GM12891 (cell line): Measurements from ENCODE around the gene MGLL.

Experiments
- DNase-seq: peaks from one replicate; pipeline ENCODE4 v3.0.0; 2011; ENCODE audit warnings: low spot score; ENCODE audit not compliant: insufficient read length
- FAIRE-seq: peaks from 2 replicates; lab custom pipeline; 2011; peaks lifted over from hg19 to GRCh38; lab: Jason Lieb, UNC
- PAX5 ChIP-seq: IDR thresholded peaks from 2 replicates; pipeline ENCODE4 v1.6.1; 2011; ENCODE audit warnings: low read length, moderate library complexity, mild to moderate bottlenecking; ENCODE audit not compliant: insufficient read depth, severe bottlenecking
- POLR2A ChIP-seq: IDR thresholded peaks from 2 replicates; pipeline ENCODE4 v1.6.1; 2011; ENCODE audit warnings: low read depth, low read length, control low read depth
- POLR2AphosphoS5 ChIP-seq: IDR thresholded peaks from 2 replicates; pipeline ENCODE4 v1.6.1; 2011; ENCODE audit warnings: low read depth, low read length, control low read depth
- POU2F2 ChIP-seq: IDR thresholded peaks from 2 replicates; pipeline ENCODE4 v1.6.1; 2011; ENCODE audit warnings: low read depth, mild to moderate bottlenecking, control low read depth, low read length, moderate library complexity
- SPI1 ChIP-seq: IDR thresholded peaks from 2 replicates; pipeline ENCODE4 v1.6.1; 2011; ENCODE audit warnings: low read depth, low read length, control low read depth
- TAF1 ChIP-seq: IDR thresholded peaks from 2 replicates; pipeline ENCODE4 v1.6.1; 2011; ENCODE audit warnings: low read depth, low read length, control low read depth

The MGLL gene

DNA sequence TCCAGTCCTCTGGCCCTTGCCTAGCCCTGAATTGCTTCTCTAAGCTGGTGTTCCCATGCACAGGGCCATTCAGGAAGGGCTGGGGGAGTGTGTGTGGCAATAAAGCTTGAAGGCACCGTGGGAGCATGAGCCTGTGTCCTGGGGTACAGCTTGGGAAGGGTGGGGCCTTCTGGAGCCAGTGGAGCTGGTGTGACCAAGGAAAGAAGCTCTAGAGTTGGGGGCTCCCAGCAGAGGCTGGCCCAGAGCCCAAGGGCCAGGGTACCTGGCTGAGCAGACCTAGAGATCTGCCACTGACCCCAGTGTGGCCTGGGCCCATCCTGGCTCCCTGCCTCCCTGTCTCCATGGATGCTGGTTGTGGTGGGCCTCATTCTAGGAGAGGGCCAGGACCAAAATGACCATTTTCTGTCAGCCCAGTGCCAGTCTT is 141.5 kb downstream of the MGLL start:
- DNase-seq (no peak), FAIRE-seq (no peak)
- TF ChIP-seq POU2F2 (no peak), TAF1 (no peak), SPI1 (no peak), PAX5 (no peak), POLR2A (no peak), POLR2AphosphoS5 (no peak)

DNA sequence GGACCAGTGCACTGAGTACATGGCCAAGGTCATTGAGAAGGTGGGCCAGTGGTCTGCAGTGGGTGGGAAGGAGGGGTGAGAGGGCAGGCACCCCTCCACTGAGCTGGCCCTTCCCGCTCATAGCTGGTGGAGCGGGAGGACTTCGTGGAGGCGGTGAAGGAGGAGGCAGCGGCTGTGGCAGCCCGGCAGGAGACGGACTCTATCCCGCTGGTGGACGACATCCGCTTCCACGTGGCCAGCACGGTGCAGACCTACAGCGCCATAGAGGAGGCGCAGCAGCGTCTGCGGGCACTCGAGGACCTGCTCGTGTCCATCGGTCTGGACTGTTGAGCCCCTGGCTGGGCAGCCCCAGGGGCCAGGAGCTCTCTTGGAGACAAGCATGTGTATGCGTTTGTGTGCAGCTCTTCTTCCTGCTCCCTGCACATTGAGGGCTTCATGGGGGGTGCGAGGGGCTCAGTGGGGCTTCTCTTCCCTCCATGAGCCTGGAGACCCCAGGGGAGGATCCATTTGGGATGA is 142.1 kb downstream of the MGLL start:
- FAIRE-seq: no peak
- DNase-seq: no peak
- no peak for TF ChIP-seq POLR2A
- TF ChIP-seq POU2F2: no peak
- TF ChIP-seq TAF1: no peak
- no peak for TF ChIP-seq SPI1
- TF ChIP-seq PAX5: no peak
- TF ChIP-seq POLR2AphosphoS5: no peak

DNA sequence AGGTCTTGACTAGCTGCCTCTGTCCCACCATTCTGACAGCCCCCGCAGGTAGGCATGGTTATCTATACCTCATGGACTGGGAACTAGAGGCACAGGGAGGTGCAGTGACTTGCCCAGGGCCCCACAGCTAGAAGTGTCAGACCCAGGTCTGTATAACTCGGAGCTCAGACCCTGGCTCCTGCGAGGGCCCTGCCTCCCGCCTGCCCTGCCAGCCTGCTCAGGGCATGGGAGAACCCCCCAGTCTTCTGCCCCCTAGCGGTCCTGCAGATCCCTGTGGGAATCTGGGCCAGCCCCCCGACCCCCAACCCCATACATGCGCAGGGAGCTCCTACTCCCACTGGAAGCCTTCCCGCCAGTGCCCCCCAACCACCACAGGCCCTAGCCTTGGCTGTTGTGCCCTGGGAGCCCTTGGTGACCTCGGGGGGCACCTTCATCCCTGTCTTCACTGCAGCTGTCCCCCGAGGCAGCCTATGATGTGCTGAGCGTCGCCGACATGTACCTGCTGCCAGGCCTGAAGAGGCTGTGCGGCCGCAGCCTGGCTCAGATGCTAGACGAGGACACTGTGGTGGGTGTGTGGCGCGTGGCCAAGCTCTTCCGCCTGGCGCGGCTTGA is 142.7 kb downstream of the MGLL start:
- FAIRE-seq (no peak), DNase-seq (no peak)

DNA sequence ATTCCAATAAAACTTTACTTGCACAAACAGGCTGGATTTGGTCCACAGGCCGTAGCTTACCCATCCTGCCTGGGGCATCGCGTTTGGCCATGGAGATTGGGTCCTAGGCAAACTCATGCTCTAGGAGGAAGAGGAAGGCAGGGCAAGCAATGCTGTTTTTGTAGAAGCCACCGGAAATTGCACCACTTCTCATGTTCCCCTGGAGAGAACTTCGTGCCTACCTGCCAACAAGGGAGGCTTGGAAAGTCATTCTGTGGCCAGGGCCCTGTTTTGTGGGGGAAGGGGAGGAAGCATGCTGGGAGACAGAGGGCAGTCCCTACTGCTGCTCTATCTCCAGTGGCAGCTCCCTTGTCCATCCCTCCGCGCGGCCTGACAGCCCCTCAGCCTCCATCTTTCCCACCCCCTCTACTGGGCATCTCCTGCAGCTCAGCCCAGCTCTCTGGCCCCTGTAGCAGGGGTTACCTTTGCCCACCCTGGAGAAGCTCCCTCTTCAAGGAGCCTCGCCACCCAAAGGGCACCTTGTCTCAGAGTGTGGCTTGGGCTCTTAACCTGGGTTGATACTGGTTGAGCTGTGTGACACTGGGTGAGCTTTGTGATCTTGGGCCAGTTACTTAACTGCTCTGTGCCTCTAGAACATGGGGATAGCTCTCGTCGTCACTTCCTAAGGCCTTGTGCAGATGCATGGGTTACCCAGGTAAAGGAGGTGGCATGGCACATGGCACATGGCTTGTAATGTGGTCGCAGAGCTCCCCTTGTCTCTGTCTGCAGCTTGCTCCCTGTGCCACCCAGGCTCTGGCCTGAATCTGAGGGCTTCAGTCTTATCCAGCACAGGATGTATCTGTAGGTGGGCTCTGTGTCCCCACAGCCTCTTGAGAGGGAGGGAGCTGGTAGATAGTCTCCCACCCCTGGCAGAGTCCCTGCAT is 143.4 kb downstream of the MGLL start:
- DNase-seq (no peak), FAIRE-seq (no peak)
- TF ChIP-seq TAF1 (no peak), POLR2A (no peak), POLR2AphosphoS5 (no peak)

More for the DNA sequence above, 142.7 kb downstream of the MGLL start:
- no peak for TF ChIP-seq POLR2A
- no peak for TF ChIP-seq TAF1
- TF ChIP-seq POLR2AphosphoS5: no peak
- TF ChIP-seq PAX5: no peak
- no peak for TF ChIP-seq POU2F2
- TF ChIP-seq SPI1: no peak

DNA sequence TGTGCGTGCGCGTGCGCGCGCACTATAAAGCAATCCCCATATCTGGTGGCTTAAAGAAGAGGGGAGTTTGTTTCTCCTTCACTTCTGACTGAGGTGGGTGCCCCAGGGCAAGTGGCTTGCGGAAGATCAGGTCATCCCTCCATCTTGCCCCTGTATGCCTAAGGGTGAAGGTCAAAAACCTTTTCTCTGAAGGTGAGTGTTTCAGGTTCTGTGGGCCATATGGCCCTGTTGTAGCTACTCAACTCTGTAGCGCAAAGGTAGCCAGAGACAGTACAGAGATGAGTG is 144.1 kb downstream of the MGLL start:
- TF ChIP-seq TAF1 (no peak), POLR2AphosphoS5 (no peak), PAX5 (no peak), SPI1 (no peak), POU2F2 (no peak), POLR2A (no peak)
- FAIRE-seq (no peak), DNase-seq (no peak)

DNA sequence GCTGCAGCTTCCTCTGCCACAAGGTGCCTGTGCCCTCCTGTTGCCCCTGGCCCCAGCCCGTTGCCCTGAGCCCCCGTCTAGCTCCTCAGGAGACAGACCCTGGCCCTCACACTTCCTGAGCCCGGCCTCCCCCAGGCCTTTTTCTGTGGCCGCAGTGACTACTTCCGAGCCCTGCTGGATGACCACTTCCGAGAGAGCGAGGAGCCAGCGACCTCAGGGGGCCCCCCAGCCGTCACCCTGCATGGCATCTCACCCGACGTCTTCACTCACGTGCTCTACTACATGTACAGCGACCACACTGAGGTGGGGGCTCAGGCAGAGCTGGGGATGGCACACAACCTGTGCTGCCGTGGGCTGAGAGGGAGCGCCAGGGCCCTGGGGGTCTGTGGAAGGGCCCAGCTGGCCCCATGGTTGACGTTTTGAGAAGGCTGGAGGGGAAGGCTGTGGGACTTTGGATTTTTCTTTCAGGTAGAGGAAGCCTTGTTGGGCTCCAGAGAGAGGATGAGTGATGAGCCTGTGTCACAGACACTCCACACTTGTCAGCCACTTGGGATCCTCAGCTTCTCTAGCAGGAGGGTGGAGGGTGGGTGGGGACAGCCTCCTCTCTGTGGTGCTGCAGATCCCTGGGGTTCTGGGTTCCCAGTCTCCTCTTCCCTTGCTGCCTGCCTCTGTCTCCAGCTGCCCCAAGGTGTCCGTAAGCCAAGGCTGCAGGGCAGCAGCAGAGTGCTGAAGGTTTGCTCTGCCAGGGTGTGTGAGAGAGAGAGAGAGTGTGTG is 144.6 kb downstream of the MGLL start:
- DNase-seq: no peak
- no peak for TF ChIP-seq POU2F2
- no peak for TF ChIP-seq SPI1
- TF ChIP-seq PAX5: no peak
- TF ChIP-seq TAF1: no peak
- TF ChIP-seq POLR2AphosphoS5: no peak
- no peak for TF ChIP-seq POLR2A
- no peak for FAIRE-seq

DNA sequence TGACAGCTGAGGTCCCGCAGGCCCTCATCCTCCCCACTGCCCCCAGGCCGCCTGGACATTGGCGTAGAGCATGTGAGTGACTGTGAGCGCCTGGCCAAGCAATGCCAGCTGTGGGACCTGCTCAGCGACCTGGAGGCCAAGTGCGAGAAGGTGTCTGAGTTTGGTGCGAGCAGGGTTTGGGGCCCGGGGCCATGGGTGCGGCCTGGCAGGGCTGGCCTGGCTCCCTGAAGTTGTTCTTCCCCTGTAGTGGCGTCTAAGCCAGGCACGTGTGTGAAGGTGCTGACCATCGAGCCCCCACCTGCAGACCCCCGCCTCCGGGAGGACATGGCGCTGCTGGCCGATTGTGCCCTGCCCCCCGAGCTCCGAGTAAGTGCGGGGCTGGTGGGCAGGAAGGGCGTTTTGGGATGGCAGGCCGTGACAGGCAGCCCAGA is 145.4 kb downstream of the MGLL start:
- TF ChIP-seq PAX5: no peak
- no peak for TF ChIP-seq POLR2A
- TF ChIP-seq TAF1: no peak
- no peak for TF ChIP-seq POLR2AphosphoS5
- TF ChIP-seq POU2F2: no peak
- TF ChIP-seq SPI1: no peak
- FAIRE-seq (no peak), DNase-seq (no peak)

DNA sequence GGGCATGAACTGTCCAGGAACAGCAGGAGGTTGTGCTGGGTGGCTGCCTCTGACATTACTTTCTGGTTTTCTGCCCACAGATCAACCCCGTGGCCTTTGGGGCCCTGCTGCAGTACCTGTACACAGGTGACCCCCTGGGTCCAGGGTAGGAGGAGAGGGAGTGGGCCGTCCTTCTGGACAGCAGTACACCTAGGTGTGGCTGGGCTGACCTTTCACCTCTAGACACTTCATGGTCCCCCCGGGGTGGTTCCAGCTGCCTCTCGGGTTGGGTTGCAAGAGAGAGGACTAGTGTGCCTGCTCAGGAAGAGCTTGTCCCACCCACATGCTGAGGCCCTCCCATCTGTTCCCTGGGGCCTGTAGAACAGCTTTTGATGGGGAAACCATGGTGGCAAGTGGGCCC is 145.9 kb downstream of the MGLL start:
- TF ChIP-seq POU2F2 (no peak), TAF1 (no peak), POLR2A (no peak)
- FAIRE-seq (no peak), DNase-seq (no peak)

DNA sequence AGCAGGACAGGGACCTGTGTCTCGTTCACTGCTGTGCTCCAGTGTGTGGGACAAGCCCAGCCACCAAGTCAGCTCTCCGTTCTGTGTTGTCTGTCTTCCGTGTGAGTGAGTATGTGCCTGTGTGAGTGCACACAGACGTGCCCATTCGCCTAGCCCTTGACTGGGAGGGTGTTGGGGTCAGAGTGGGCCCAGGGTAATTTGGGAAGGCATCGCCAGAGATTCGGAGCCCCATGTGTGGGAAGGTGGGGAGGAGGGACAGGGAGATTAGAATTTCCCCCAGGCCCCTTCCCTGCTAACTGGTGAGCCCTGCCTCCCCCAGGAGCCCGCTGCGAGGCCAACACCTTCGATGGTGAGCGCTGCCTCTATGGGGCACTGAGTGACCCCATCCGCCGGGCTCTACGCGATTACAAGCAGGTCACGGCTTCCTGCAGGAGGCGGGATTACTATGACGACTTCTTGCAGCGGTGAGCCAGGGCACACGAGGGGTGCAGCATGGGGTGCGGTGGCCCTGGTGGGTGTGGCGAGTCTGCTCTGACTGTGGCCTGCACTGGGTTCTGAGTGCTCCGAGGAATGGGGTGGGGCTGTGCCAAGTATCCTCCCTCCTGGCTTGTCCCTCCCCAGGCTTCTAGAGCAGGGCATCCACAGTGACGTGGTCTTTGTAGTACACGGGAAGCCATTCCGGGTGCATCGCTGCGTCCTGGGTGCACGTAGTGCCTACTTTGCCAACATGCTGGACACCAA is 146.5 kb downstream of the MGLL start:
- DNase-seq (no peak), FAIRE-seq (no peak)
- TF ChIP-seq POU2F2 (no peak), PAX5 (no peak), POLR2AphosphoS5 (no peak), POLR2A (no peak), TAF1 (no peak), SPI1 (no peak)
